IPS-NIHi7 (cell line): Measurements from ENCODE around the gene ENOX1.

Experiments used
- DNase-seq: peaks from one replicate; pipeline ENCODE4 v3.0.0; 2012; ENCODE audit warnings: mixed read lengths; ENCODE audit errors: extremely low spot score

Gene ENOX1

DNA sequence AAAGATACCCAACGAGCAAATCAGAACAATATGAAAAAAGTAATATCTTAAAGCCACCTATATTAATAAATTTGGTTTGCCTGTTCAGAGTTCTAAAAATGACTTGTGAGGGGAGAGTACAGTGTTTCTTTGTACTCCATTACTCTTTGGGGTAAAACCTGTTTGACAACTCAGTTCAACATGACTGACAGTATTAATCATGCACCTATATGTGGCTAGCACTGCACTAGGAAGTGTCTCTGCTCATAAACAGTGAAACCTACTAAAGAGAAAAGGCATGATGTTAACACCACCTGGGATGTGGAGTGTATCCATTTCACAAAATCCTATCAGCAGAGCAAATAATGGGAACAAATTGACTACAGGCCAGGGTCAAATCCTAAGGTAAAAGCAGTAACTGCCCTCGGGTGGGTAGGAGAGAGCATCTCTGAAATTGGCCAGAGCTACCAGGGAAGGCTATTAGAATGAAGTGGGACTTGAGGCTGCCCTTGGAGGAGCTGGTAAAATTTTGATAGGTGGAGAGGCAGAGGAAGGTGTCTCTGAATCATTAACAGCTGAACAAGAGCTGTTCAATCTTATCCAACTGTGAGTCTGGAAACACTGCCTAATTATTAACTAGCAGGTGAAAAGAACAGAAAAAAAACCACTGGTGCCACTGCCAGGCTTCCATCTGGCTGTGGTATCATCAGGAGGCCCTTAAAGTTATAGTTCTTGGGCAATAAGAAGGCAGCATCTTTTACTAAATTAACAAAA is 398.3 kb downstream of the ENOX1 start:
- DNase-seq: no peak

DNA sequence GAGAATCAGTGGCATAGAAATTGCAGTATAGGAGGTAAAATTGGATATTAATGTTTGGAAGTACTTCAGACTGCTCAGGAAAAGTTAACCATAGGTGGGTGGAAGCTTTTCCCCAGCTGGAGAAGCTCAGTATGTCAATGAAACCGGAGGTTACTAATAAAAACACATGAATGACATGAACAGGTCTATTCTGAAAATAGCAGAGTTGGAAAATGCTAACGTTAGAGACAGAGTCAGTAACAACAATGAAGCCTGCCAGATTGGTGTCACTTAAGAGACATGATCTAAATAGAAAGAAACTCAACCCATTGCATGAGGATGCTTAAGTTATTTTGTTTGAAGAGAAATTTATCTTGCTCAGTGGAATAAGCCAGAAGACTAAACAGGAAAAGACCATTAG is 398.9 kb downstream of the ENOX1 start:
- no peak for DNase-seq

GRCh38 chr13:43383498-43384165 is 403.1 kb downstream of the ENOX1 start:
- no peak for DNase-seq

DNA sequence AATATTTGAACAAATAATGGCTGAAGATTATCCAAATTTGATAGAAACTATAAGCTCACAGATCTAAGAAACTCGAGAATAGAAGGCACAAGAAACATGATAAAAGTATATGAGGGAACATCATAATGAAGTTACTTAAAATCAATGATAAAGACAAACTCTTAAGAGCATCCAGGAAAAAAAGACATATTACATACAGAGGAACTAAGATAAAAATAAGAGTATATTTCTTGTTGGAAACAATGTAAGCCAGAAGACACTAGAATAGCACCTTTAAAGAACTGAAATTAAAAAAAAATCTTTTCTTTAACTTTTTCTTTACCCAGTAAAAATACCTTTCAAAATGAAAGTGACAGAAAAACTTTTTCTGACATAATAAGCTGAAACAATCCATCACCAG is 407.0 kb downstream of the ENOX1 start:
- DNase-seq: no peak

DNA sequence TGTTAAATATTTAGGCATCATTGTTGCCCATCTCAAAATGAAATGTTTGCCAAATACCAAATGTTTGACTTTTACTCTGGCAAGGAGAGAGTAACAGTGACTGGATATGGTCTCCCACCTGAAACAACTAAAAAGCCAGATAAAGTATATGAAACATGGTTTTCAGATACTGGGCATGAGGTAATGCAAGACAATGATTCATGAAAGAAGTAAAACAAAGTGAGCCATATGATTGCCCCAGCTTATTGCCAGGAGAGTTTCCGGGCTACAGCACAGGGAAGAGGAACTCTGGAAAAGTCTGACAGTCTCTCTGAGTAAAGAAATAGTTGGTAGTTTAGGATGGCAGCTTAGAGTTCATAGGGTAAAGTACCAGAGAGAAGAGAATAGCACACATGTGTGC is 408.8 kb downstream of the ENOX1 start:
- DNase-seq: no peak

- no peak for DNase-seq
These were observed 409.6 kb downstream of the ENOX1 start for GRCh38 chr13:43377149-43377548.

DNA sequence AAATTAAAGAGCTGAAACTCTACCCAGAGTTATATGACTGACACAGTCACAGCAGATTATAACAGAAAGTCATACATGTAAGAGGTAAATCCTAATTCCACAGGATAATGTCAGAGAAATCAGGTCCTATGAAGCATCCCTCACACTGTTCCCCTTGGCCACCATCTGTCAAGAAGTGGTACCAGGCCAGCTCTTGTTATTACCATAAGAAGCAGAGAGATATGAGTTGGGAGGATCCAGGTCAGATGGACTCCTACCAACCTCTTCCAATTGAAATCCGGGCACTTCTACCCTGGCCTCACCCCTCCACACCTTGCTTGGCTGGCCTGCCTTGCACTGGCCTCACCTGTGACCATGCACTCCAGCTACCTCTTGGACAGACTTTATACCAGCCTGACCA is 410.2 kb downstream of the ENOX1 start:
- no peak for DNase-seq

- DNase-seq: no peak
These were observed 410.8 kb downstream of the ENOX1 start for GRCh38 chr13:43375797-43376465.

- no peak for DNase-seq
These were observed 412.2 kb downstream of the ENOX1 start for GRCh38 chr13:43374621-43375020.

GRCh38 chr13:43373400-43373799 is 413.4 kb downstream of the ENOX1 start:
- no peak for DNase-seq

DNA sequence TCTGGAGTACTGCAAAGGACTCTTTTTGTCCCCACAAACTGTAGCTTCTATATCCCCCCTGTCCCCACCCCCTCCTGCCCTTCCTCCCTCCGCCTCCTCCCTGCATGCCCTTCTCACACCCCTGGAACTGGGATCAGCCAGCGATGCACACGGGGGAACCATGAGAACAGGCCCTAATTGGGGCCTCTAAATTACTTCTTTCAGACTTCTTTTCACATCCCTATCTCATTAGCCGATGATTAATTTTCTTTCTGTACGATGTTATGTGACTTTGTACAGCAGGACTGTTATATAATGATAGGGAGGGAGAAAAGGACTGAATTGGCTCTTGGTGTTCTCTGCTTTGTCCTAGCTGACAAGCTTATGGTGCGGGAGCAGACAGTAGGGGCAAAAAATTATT is 415.9 kb downstream of the ENOX1 start:
- DNase-seq: no peak

DNA sequence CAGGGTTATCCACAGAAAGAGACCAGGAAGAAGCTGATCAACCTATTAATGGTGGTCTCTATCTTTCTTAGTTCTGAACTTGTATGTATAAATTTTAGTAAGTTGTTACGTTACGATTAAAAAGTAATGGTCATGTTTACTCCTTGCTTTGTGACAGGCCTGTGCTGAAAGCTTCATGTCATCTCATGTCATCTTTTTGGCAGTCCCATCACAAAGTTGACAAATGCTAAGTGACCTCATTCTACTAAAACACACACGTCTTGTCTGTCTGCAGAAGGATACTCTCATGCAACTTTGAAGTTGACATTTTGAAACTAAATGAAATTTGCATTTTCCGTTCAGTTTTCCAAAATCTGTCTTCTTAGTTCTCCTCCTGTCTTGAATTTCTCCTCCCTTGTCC is 417.5 kb downstream of the ENOX1 start:
- no peak for DNase-seq

GRCh38 chr13:43368003-43368402 is 418.8 kb downstream of the ENOX1 start:
- no peak for DNase-seq

DNA sequence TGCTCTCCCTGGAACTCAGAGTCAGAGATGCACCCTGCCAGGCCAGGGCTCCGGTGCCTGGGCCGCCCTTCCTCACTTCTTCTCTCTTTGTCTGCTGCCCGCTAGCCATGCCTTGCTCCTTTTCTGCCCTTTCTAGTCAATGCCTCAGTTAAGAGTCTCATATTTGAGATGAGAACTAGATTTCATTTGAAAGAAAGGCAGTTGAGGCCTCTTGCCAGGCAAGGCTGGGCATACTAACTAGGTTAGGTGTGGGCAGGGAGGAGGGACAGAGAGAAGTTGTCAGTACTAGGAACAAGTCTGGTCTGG is 421.8 kb downstream of the ENOX1 start:
- DNase-seq: no peak

DNA sequence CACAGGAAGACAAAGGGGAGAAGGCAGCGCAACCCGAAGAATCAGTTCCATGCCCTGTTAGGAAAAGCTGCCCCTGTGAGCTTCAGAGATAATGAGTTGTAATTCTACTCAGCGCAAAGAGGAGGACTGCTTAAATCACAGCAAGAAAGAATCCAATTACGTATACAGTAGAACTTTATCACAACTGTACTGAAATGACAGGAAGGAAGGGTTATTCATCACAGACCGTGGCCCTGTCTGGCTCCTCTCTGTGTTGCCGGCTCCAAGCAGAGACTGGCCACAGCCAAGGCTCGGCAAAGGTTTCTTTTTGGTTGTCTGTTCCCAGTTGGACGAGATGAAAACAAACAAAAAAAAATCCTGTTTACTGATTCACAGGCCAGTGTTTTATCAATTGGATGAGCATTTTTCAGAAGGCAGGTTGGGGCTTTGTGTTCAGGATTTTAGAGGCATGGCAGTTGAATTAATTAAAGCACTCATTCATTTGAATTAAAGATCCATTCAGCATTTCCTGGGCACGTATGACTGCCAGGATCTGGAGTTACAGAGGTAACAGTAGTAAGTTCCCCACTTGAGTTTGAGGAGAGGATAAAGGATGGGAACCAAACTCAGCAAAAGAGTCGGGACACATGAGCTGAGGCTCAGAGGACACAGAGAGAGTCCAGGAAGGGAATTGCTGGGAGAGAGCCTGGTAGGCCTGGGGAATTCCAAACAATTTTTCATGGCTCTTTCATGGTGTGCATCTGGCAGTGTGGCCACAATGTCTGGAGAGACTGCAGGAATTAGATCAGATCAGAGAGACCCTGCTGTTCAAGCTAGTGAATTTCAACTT is 422.3 kb downstream of the ENOX1 start:
- no peak for DNase-seq

DNA sequence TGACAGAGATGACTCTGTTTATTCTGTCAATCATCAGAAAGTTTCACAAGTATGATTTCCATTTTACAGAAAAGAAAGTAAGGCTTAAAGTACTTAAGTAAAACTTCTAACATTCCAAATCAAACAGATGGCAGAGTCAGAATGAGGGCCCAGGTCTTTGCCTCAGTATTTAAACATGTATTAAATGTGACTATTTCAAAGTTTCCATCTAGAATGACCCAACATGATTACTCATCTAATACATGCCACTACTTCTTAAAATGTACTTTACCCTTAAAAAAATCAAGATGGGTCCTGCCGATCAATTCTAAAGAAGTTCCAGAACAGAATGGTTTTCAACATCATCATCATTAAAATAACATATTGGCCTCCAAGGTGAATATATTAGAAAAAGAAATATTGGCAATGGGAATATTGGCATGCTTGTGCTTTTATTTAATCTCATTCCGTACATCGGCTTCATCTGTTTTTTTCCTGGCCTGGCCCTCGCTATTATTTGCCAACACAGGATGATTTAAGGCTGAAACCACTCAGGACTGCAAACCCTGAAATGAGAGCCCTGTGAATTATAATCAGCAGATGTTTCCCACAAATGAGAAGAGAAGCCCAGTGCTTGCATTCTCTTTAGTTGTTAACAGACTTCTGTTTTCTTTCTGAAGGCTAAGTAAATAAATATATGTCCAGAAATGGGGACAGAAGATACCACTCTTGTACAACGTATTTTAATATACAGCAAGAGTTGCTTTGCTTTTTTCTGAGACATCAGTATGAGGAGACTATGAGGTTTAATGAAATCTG is 423.4 kb downstream of the ENOX1 start:
- no peak for DNase-seq

DNA sequence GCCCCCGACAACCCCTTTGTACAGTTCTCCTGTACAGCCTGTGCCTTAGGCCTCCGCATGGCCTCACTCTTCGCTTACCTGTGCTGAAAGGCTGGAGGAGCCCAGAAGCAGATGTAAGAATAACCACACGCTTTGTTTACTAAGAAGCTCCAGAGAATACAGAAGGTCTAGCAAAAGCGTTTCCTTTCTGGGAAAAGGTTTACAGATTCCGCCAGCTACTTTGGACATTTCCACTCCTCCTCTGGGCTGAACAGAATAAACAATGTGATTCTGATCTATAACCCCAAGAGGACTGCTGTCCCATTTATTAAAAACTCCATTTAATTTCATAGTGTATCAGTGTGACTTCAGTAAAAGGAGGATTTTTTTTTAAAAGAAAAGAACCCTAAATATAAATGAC is 424.2 kb downstream of the ENOX1 start:
- no peak for DNase-seq

- DNase-seq: no peak
These were observed 425.7 kb downstream of the ENOX1 start for GRCh38 chr13:43360892-43361610.

GRCh38 chr13:43360171-43360570 is 426.6 kb downstream of the ENOX1 start:
- DNase-seq: no peak

- no peak for DNase-seq
These were observed 427.2 kb downstream of the ENOX1 start for GRCh38 chr13:43359536-43359935.

- DNase-seq: no peak
These were observed 429.2 kb downstream of the ENOX1 start for GRCh38 chr13:43357564-43357963.
